ENCODE data around the gene ZBTB46. TPM values are rescaled to one million over a fixed set of nuclear protein-coding genes. Genes with fewer than 3 reads are reported as not detected.
"Not testable (repeated sequence)": the region's sequence is repeated elsewhere in the genome, so short reads cannot be mapped to it uniquely, and the experiment has no call there.

The ZBTB46 gene, protein sequence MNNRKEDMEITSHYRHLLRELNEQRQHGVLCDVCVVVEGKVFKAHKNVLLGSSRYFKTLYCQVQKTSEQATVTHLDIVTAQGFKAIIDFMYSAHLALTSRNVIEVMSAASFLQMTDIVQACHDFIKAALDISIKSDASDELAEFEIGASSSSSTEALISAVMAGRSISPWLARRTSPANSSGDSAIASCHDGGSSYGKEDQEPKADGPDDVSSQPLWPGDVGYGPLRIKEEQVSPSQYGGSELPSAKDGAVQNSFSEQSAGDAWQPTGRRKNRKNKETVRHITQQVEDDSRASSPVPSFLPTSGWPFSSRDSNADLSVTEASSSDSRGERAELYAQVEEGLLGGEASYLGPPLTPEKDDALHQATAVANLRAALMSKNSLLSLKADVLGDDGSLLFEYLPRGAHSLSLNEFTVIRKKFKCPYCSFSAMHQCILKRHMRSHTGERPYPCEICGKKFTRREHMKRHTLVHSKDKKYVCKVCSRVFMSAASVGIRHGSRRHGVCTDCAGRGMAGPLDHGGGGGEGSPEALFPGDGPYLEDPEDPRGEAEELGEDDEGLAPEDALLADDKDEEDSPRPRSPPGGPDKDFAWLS
- total RNA-seq: 36.4 TPM

DNA sequence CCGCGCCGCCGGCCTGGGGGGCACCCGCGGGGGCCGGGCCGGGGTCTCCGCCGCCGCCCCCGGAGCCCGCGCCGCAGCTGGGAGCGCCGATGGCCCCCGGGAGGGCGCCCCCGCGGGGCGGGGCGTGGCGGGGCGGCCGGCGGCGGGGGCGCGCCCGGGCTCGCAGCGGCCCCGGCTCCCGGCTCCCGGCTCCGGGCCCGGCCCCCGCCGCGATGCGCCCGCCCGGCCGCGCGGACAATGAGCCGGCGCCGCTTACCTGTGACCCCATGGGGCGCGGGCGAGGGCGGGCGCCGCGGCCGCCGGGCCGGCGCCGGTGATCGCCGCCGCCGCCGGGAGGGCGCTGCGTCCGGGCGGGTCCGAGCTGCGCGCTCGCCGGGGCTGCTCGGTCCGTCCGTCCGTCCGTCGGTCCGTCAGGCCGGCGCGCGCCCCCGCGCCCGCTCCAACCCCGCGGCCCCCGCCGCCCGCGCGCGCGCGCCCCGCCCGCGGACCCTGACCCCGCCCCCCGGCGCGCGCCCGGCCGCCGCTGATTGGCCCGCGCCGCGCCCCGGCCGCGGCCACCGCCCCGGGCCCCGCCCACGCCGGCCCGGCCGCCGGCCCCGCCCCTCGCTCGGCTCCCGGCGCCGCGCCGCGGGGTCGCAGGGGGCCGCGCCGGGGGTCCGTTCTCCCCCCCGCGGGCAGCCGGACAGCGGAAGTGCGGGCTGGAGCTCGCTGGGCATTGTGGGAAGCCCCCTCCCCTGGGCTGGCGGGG, at the start of gene ZBTB46:
TSS of gene ZBTB46 (minus strand) at position 424 of the 748 bp plus-strand sequence. CDS start 40,507 bp downstream, outside the sequence.
- DNase-seq (ENCODE audit: low read depth in 2 of 3, low spot score in 2 of 3): no peak

DNA sequence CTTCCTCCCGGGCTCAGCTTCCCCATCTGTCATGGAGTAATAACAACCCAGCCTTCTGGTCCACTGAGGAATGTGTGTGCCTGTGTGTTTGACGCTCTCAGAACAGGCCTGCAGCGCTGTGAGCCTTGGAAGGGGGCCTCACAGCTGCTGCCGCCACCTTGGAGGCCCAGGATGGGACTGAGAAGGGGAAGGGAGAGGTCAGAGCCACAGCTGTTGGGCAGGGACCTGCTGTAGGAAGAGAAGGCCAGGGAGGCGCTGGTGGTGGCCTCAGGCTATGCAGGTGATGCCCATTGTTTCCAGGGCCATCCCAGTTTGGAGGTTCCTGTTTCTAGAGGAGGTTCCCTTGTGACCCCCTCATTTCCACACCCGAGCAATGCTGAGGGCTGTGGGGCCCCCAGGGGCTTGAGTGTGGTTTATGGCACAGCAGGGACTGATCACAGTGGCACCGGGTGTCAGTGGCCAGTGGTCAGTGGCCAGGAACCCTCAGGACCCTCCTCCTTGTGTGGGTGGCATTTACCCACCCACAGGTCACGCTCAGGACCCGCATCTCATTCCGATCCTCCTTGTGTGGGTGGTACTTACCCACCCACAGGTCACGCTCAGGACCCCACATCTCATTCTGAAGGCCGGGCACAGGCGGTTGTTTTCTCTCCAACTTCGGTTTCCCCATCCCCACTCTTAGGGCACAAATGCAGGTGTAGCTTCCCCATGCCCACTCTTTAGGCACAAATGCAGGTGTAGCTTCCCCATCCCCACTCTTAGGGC, 48.0 kb upstream of the ZBTB46 start:
- DNase-seq (ENCODE audit: low read depth in 2 of 3, low spot score in 2 of 3): no peak

DNA sequence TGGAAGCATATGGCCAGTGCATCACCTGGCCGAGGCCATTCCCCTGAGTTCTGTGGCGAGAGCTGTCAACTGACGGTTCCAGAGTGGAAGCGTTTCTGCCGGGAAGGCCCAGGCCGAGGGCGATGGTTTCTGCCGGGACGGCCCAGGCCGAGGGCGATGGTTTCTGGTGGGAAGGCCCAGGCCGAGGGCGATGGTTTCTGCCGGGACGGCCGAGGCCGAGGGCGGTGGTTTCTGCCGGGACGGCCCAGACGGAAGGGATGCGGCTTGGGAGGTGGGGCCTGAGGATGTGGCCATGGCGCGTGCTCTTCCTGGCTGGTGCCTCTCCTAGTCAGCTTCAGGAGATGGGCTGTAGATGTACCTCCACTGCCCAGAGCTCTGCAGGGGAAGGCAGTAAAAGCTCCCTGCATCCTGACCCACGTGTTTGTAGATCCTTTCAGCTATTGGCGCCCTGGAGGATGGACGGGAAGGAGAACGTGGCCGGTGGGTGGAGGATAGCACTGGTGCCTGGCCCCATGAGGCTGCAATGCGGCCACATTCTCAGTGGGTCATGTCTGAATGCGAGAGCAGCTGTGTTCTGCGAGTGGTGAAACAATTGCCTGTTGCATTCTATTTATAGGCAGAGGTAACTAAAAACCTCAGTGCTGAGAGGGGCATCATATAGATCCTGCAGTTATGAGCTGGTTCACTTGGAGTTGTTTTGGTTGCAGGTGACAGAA, 46.8 kb upstream of the ZBTB46 start:
- DNase-seq (ENCODE audit: low read depth in 2 of 3, low spot score in 2 of 3): no peak

DNA sequence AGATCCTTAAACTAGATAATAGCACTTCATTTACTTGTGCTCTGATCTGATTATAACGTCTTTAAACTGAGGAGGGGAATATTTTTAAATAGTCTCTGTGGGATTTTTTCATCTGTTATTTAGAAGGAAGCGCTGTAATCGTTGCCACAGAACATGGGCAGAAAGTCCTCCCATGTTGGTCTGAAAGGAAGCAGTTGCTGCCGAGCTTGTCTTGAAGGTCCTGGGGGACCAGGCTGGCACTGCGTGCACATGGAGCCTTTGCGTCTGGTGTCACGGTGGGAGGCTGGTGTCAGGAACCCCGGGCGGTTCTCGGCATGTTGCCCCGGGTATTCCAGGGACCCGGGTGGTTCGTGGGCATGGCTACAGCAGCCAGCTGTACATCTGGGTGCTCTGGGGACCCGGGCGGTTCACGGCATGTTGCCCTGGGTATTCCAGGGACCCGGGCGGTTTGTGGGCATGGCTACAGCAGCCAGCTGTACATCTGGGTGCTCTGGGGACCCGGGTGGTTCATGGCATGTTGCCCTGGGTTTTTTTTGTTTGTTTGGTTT, 45.5 kb upstream of the ZBTB46 start:
- DNase-seq (ENCODE audit: low read depth in 2 of 3, low spot score in 2 of 3): no peak

- DNase-seq (ENCODE audit: low read depth in 2 of 3, low spot score in 2 of 3): not testable (repeated sequence)
Measured at GRCh38 chr20:63874241-63874640, 43.2 kb upstream of the ZBTB46 start.

DNA sequence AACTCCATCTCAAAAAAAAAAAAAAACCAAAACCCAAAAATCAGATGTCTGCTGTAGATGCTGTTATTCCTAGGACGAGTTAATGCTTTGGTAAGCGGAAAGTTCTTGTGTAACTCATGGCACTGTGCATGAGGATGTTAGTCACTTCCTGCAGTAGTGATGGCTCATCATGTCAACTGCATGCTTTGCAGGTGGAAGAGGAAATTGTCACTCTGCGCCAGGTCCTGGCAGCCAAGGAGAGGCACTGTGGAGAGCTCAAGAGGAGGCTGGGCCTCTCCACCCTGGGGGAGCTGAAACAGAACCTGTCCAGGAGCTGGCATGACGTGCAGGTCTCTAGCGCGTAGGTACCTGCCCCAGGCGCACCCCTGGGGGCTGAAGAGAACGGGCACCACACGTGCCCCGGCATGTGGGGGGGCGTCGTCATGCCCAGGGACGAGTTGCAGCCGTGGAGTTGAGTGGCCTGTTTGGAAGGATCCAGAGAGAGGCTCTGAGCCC, 42.5 kb upstream of the ZBTB46 start:
- peak in 2 of 3 donors; percentile 59 to 67 for DNase-seq (ENCODE audit: low read depth in 2 of 3, low spot score in 2 of 3)

- DNase-seq (ENCODE audit: low read depth in 2 of 3, low spot score in 2 of 3): no peak
Measured at GRCh38 chr20:63868264-63868663, 37.2 kb upstream of the ZBTB46 start.

GRCh38 chr20:63867042-63867441, 36.0 kb upstream of the ZBTB46 start:
- not testable (repeated sequence) for DNase-seq (ENCODE audit: low read depth in 2 of 3, low spot score in 2 of 3)

- peak; percentile 87 to 98 (median 98) for DNase-seq (ENCODE audit: low read depth in 2 of 3, low spot score in 2 of 3)
Measured at GRCh38 chr20:63864978-63865640, 34.0 kb upstream of the ZBTB46 start, which contains the start of gene TPD52L2. Gene TPD52L2, plus strand, starts transcription at chr20:63865270. Its CDS starts 96 bp downstream, at chr20:63865366.

- DNase-seq (ENCODE audit: low read depth in 2 of 3, low spot score in 2 of 3): no peak
Measured at GRCh38 chr20:63864545-63864977, 33.5 kb upstream of the ZBTB46 start.

DNA sequence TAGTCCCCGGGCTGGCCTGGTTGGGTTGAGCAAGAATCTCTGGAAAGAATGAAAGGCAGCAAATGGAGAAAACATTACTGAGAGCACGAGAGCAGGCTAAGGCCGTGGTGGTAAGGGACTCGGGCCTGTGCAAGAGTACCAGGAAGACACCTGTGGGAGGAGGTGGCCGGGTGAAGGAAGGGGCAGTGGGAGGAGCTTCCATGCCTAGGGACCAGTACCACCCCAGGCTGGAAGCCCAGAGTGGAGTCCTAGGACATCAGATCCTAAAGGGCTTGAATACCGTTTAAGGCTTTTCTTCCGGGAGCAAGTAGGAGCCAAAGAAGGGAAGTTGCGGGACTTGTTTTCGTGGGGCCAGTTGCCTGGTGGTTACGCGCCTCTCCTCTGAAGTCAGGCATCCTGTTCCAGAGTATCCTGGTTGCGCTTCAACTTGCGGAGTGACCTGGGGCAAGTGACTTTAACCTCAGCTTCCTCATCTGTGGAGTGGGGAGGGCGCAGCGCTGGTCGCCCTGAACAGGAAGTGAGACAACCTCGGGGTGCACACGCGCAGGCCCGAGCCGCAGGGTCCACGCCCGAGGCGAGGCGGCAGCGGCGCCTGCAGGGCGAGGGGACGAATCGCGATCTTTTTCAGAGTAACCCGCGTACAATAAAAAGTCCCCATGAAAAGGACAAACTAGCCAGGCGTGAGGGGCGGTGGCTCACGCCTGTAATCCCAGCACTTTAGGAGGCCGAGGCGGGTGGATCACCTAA, 32.9 kb upstream of the ZBTB46 start:
- peak; percentile 59 to 93 (median 92) for DNase-seq (ENCODE audit: low read depth in 2 of 3, low spot score in 2 of 3)

DNA sequence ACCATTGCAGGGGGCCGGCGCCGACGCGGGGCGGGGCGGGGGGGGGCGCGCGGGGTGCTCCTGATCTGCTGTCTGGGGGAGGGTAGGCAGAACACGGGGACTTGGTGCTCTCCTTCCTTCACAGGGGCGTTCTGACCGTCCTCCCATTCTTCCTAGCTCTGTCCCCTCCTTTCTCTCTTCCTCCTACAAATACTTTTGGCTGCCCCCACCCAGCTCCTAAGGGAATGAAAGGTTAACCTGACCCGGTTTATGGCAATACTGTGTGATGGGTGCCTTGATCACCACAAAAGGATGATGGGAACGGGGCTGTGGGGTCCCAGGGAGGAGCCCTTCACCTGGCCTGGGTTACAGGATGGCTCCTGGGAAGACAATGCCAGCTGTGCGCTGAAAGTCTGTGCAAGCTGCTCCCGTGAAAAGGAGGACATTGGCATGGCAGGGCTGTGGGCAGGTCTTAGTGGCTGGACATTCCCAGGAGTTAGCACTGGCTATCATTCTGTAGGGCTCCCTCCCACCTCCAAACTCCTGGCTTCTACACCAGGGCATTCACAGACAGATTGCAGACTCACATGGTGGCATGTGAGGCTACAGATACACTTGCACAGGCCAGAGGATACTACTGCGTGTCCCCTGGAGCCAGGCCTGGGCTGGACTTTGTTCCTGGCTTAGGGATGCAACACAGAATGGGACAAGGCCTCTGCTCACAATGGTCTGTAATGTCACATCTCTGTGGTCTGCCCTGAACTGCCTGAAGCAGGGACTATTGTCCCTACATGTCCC, 32.1 kb upstream of the ZBTB46 start:
- DNase-seq (ENCODE audit: low read depth in 2 of 3, low spot score in 2 of 3): no peak

- DNase-seq (ENCODE audit: low read depth in 2 of 3, low spot score in 2 of 3): no peak
Measured at GRCh38 chr20:63861981-63862901, 31.2 kb upstream of the ZBTB46 start.

- no peak for DNase-seq (ENCODE audit: low read depth in 2 of 3, low spot score in 2 of 3)
Measured at GRCh38 chr20:63861365-63861934, 30.4 kb upstream of the ZBTB46 start, which contains the start of gene ABHD16B. Gene ABHD16B, plus strand, starts transcription at chr20:63861498. Its CDS starts 43 bp downstream, at chr20:63861541.

GRCh38 chr20:63860325-63861051, 29.4 kb upstream of the ZBTB46 start:
- no peak for DNase-seq (ENCODE audit: low read depth in 2 of 3, low spot score in 2 of 3)
